Activated B cell treated with CpG ODN at 0.5 μM for 24 hours (primary cell): Measurements from ENCODE around the gene STEAP3. TPM values are rescaled to one million over a fixed set of nuclear protein-coding genes. Genes with fewer than 3 reads are reported as not detected.

Experiments used
- ATAC-seq: fragments of 200-7000 bp; cut with Tn5 transposase; one replicate; pipeline ENCODE4 v1.10.0; 2021; ENCODE audit warnings: low read depth, mild to moderate bottlenecking, moderate library complexity
- CTCF ChIA-PET: fragments of 350-600 bp; sonication (Branson Sonifier 250); formaldehyde crosslinking; loops from one replicate; lab custom pipeline; 2021; ENCODE audit warnings: antibody characterized with exemption; lab: Charles Lee
- POLR2A ChIA-PET: fragments of 350-600 bp; sonication (Branson Sonifier 250); formaldehyde crosslinking; loops from one replicate; lab custom pipeline; 2021; ENCODE audit warnings: antibody characterized with exemption; lab: Charles Lee
- DNase-seq: peaks from one replicate; pipeline ENCODE4 v3.0.0; 2022
- H3K27ac Mint-ChIP-seq: one replicate; pipeline ENCODE4 v1.8.0; 2020; ENCODE audit warnings: mixed read lengths
- H3K27me3 Mint-ChIP-seq: one replicate; pipeline ENCODE4 v1.8.0; 2021; ENCODE audit warnings: mixed read lengths
- H3K36me3 Mint-ChIP-seq: one replicate; pipeline ENCODE4 v1.8.0; 2021; ENCODE audit warnings: low read depth, mixed read lengths
- H3K4me1 Mint-ChIP-seq: one replicate; pipeline ENCODE4 v1.8.0; 2021; ENCODE audit warnings: mixed read lengths
- H3K4me3 Mint-ChIP-seq: one replicate; pipeline ENCODE4 v1.8.0; 2020; ENCODE audit warnings: mild to moderate bottlenecking, mixed read lengths
- H3K9me3 Mint-ChIP-seq: one replicate; pipeline ENCODE4 v1.8.0; 2020; ENCODE audit warnings: mixed read lengths
- CTCF ChIP-seq: fragments of 200-600 bp; IDR thresholded peaks from one replicate; pipeline ENCODE4 v1.8.0; 2022; ENCODE audit warnings: antibody characterized with exemption, mild to moderate bottlenecking
- intact Hi-C: fragments of 100-400 bp; cut with micrococcal nuclease; formaldehyde crosslinking; loops from one replicate; pipeline ENCODE4 v1.15.1; 2024
- total RNA-seq: library from RNA; stranded (reverse); gene quantifications from 2 replicates; pipeline ENCODE4 v1.2.3, GENCODE V29; 2022

Gene STEAP3
- total RNA-seq, 1 donor from 2014 or later: 1.1 TPM

- TF ChIP-seq CTCF: no peak
- ATAC-seq (no peak), DNase-seq (no peak)
- Mint-ChIP-seq H3K9me3 (no peaks in the 10 kb centered on the region), H3K27ac (no peak overlapping the region), H3K36me3 (no peaks in the 10 kb centered on the region), H3K27me3 (peaks cover 8% of the 10 kb centered on the region), H3K4me3 (no peak overlapping the region), H3K4me1 (no peaks in the 10 kb centered on the region)
- ChIA-PET CTCF (no interaction called here), POLR2A (no interaction called here)
- intact Hi-C loops: no loop called here
These were observed 9.1 kb upstream of the STEAP3 start for GRCh38 chr2:119214453-119215037.

GRCh38 chr2:119216994-119217393, 6.6 kb upstream of the STEAP3 start:
- no peaks in the 10 kb centered on the region for H3K4me1 Mint-ChIP-seq
- no peak for TF ChIP-seq CTCF
- no peak overlapping the region for H3K4me3 Mint-ChIP-seq
- ChIA-PET POLR2A (no interaction called here), CTCF (no interaction called here)
- H3K36me3 Mint-ChIP-seq: no peaks in the 10 kb centered on the region
- H3K27me3 Mint-ChIP-seq: peaks cover 15% of the 10 kb centered on the region
- DNase-seq (no peak), ATAC-seq (no peak)
- H3K9me3 Mint-ChIP-seq: no peaks in the 10 kb centered on the region
- intact Hi-C loops: no loop called here
- no peak overlapping the region for H3K27ac Mint-ChIP-seq

GRCh38 chr2:119218478-119219064, 5.1 kb upstream of the STEAP3 start:
- ChIA-PET POLR2A (no interaction called here), CTCF (no interaction called here)
- Mint-ChIP-seq H3K9me3 (no peaks in the 10 kb centered on the region), H3K36me3 (no peaks in the 10 kb centered on the region), H3K27me3 (peaks cover 19% of the 10 kb centered on the region), H3K4me3 (no peak overlapping the region), H3K4me1 (peaks cover 1% of the 10 kb centered on the region), H3K27ac (no peak overlapping the region)
- intact Hi-C loops: no loop called here
- ATAC-seq (no peak), DNase-seq (no peak)
- no peak for TF ChIP-seq CTCF

GRCh38 chr2:119219873-119220272, 3.8 kb upstream of the STEAP3 start:
- CTCF ChIA-PET: no interaction called here
- H3K27me3 Mint-ChIP-seq: peaks cover 19% of the 10 kb centered on the region
- POLR2A ChIA-PET: no interaction called here
- no peak overlapping the region for H3K4me3 Mint-ChIP-seq
- intact Hi-C loops: loop anchor here (5.0 to 10.0 kb wide), 2 partner anchors 147 to 255 kb away; partner anchors contain the start of genes C2orf76 and DBI
- no peak overlapping the region for H3K27ac Mint-ChIP-seq
- no peaks in the 10 kb centered on the region for H3K36me3 Mint-ChIP-seq
- H3K9me3 Mint-ChIP-seq: no peaks in the 10 kb centered on the region
- ATAC-seq (no peak), DNase-seq (no peak)
- TF ChIP-seq CTCF: no peak
- peaks cover 4% of the 10 kb centered on the region for H3K4me1 Mint-ChIP-seq

GRCh38 chr2:119220720-119221301, 2.8 kb upstream of the STEAP3 start:
- Mint-ChIP-seq H3K4me3 (no peak overlapping the region), H3K9me3 (no peaks in the 10 kb centered on the region), H3K4me1 (peaks cover 4% of the 10 kb centered on the region), H3K27me3 (peaks cover 22% of the 10 kb centered on the region), H3K27ac (no peak overlapping the region), H3K36me3 (no peaks in the 10 kb centered on the region)
- CTCF ChIA-PET: no interaction called here
- intact Hi-C loops: loop anchor here (5.0 to 10.0 kb wide), 2 partner anchors 146 to 254 kb away; partner anchors contain the start of genes C2orf76 and DBI
- ATAC-seq (no peak), DNase-seq (no peak)
- POLR2A ChIA-PET: no interaction called here
- TF ChIP-seq CTCF: no peak
